Esophagus squamous epithelium (tissue), 5 donors: Measurements from ENCODE around the gene RTL1. TPM values are rescaled to one million over a fixed set of nuclear protein-coding genes. Genes with fewer than 3 reads are reported as not detected.

Source experiments
- DNase-seq: peaks from one replicate; lab custom pipeline; 2025; lab: John Stamatoyannopoulos, UW
- H3K27ac ChIP-seq, 4 donors: fragments of 200-600 bp; sonication (generic); one replicate each; pipeline ENCODE4 v1.5.1; 2016 to 2019; ENCODE audit warnings: mild to moderate bottlenecking in 1 of 4
- H3K27me3 ChIP-seq, 4 donors: fragments of 200-600 bp; sonication (generic); 1 replicate in 3 of 4; 2 replicates in 1 of 4; pipeline versions ENCODE4 v1.5.1 to v1.6.0; 2017 to 2021; ENCODE audit warnings: antibody characterized with exemption in 1 of 4
- H3K36me3 ChIP-seq, 3 donors: fragments of 200-600 bp; sonication (generic); one replicate each; pipeline ENCODE4 v1.5.1; 2016 to 2019
- H3K4me1 ChIP-seq, 3 donors: fragments of 200-600 bp; sonication (generic); one replicate each; pipeline ENCODE4 v1.5.1; 2017 to 2019
- H3K4me3 ChIP-seq, 4 donors: fragments of 200-600 bp; sonication (generic); 1 replicate in 3 of 4; 2 replicates in 1 of 4; pipeline ENCODE4 v1.5.1; 2016 to 2019; ENCODE audit warnings: mild to moderate bottlenecking in 2 of 4, moderate library complexity in 1 of 4
- H3K9me3 ChIP-seq, 3 donors: fragments of 200-600 bp; sonication (generic); one replicate each; pipeline ENCODE4 v1.5.1; 2016 to 2019
- POLR2A ChIP-seq, 4 donors: fragments of 450-650 bp; IDR thresholded peaks; one replicate each; pipeline ENCODE4 v1.6.1; 2017; ENCODE audit warnings: antibody characterized with exemption in 4 of 4, mild to moderate bottlenecking in 4 of 4, moderate library complexity in 3 of 4
- WGBS, 2 donors: methylation state at CpG; one replicate each; pipeline ENCODE4 v1.1.5; 2018; 5-methylcytosine and 5-hydroxymethylcytosine counted together
- intact Hi-C: fragments of 100-400 bp; cut with DNase I; formaldehyde crosslinking; loops from one replicate; pipeline ENCODE4 v1.15.0; 2022
- total RNA-seq, 4 donors: library from RNA; depleted of rRNA; stranded (reverse); fragments of >200 nt; gene quantifications; one replicate each; pipeline ENCODE4 v1.1.0, GENCODE V29; 2016
- TF ChIP-seq, protein P1 (sequence below), 6 experiments: fragments of 450-650 bp in 4 of 6; fragments of 200-600 bp in 2 of 6; sonication (generic) in 2 of 6; IDR thresholded peaks; one replicate each; pipeline ENCODE4 v1.5.1; 2016 to 2019; ENCODE audit warnings: antibody characterized with exemption in 6 of 6, mild to moderate bottlenecking in 4 of 6, moderate library complexity in 4 of 6
- donor health status: DM: yes; HTN: yes; CAD: no.

The RTL1 gene
- total RNA-seq, 4 donors from 2014 or later = not detected

DNA sequence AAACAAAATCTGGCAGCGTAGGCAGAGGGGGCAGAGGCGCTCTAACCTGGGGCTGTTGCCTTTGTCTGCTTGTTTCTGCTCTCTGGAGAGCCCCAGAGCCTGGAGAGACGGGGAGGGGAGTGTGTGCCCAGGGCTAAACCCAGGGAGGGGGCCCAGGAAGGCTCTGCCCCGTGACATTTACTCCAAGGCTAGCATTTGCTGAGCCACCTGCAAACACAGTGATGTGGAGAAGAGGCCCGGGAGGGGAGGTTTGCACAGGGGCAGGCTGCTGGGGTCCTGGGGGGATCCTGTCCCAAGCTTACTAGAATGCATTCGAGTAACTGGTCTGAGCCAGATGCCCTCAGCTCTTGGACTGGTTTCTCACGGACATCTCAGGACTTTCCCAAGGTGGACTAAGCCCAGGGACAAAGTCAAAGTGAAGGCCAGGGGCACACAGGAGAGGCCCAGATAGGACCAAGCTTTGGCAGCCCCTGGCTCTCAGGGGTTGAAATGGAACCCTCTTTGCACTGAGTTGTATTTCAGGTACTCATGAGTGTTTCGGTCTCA is 65.6 kb downstream of the RTL1 start:
- Histone ChIP-seq H3K4me1 (peaks cover 0 to 3% (median 0%) of the 10 kb centered on the region in 3 donors), H3K27me3 (peaks cover 0 to 23% (median 0%) of the 10 kb centered on the region in 4 donors), H3K9me3 (no peaks in the 10 kb centered on the region), H3K36me3 (no peaks in the 10 kb centered on the region), H3K27ac (no peak overlapping the region), H3K4me3 (no peak overlapping the region)
- no peak for DNase-seq
- TF ChIP-seq, protein P1, sequence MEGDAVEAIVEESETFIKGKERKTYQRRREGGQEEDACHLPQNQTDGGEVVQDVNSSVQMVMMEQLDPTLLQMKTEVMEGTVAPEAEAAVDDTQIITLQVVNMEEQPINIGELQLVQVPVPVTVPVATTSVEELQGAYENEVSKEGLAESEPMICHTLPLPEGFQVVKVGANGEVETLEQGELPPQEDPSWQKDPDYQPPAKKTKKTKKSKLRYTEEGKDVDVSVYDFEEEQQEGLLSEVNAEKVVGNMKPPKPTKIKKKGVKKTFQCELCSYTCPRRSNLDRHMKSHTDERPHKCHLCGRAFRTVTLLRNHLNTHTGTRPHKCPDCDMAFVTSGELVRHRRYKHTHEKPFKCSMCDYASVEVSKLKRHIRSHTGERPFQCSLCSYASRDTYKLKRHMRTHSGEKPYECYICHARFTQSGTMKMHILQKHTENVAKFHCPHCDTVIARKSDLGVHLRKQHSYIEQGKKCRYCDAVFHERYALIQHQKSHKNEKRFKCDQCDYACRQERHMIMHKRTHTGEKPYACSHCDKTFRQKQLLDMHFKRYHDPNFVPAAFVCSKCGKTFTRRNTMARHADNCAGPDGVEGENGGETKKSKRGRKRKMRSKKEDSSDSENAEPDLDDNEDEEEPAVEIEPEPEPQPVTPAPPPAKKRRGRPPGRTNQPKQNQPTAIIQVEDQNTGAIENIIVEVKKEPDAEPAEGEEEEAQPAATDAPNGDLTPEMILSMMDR (IDR thresholded peaks at IDR 0.05) = no peak
- TF ChIP-seq POLR2A (IDR thresholded peaks at IDR 0.05) = no peak
- 84 to 91% methylated on average over 3 to 7 of the region's 8 CpGs for WGBS, 2 donors
- intact Hi-C loops = no loop called here

DNA sequence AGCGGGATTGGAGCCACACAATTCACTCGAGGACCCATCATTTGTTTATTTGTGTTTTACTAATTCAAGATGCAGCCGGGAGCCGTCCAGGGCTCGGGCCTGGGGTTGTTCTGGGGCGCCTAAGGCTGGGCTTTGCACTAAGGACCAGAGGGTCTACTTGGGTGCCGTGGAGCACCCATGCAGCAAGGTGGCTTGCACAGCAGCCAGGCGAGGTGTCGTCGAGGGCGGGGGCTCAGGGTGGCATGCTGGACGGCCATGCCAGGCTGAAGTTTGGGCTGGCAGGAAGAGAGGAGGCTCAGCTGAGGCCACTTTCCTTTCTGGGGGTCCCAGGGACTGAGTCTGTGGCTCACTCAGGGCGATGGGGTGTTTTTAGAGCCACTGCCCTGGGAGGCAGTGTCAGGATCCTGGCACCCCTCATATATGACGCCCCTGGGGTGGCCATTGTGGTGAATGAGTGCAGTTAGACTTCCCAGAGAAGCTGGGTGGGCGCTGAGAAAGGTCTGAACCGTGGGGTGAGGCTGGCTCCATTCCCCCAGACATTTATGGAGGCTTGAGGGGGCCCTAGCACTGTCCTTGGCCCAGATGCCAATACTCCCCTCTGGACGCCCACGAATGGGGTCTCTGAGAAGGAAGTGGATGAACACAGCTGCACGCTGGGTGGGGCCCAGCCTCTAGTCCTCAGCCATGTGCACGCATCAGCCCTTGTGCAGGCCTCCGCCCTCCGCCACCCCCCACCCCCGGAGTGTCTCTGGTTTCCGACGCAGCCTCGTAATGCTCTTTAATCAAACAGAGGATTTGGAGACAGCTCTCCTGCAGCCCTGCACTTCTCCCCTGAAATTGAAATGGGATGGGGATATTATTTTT is 66.3 kb downstream of the RTL1 start:
- H3K4me1 ChIP-seq = no peaks in the 10 kb centered on the region
- peaks cover 0 to 28% (median 0%) of the 10 kb centered on the region in 4 donors for H3K27me3 ChIP-seq
- intact Hi-C loops = no loop called here
- no peak for DNase-seq
- WGBS, 2 donors = 40 to 69% methylated on average over 8 to 15 of the region's 26 CpGs
- no peak overlapping the region for H3K4me3 ChIP-seq
- no peak for TF ChIP-seq POLR2A (IDR thresholded peaks at IDR 0.05)
- TF ChIP-seq, protein P1 (IDR thresholded peaks at IDR 0.05) = no peak
- no peaks in the 10 kb centered on the region for H3K9me3 ChIP-seq
- peak overlapping the region in 1 of 4 donors; percentile 6 for H3K27ac ChIP-seq
- no peaks in the 10 kb centered on the region for H3K36me3 ChIP-seq

DNA sequence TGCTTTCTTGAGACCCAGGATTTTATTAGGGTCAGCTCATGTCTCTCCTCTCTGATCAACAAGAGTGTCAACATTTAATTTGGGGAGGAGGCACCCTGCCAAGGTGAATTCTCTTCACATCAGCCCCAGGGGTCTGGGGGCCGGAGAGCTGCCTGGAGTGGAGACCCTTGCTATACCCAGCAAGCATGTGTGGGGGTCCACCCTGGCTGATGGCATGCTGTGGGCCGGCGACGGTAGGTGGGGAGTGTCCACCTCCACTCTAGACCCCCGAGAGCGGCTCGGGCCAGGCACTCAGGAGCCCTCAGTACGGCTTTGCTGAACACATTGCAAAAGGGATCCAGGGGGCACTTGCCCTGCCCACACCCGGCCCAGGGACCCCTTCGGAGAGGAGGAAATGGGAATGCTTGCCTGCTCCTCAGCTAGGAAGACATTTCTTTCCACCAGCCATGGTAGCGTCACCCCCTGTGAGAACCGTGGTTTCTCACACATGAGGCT is 67.2 kb downstream of the RTL1 start:
- no peak overlapping the region for H3K27ac ChIP-seq
- intact Hi-C loops = no loop called here
- TF ChIP-seq, protein P1 (IDR thresholded peaks at IDR 0.05) = no peak
- TF ChIP-seq POLR2A (IDR thresholded peaks at IDR 0.05) = no peak
- H3K36me3 ChIP-seq = no peaks in the 10 kb centered on the region
- 72 to 100% methylated on average over 3 to 11 of the region's 12 CpGs for WGBS, 2 donors
- DNase-seq = no peak
- peaks cover 0 to 34% (median 0%) of the 10 kb centered on the region in 4 donors for H3K27me3 ChIP-seq
- H3K9me3 ChIP-seq = no peaks in the 10 kb centered on the region
- H3K4me1 ChIP-seq = no peaks in the 10 kb centered on the region
- H3K4me3 ChIP-seq = no peak overlapping the region

DNA sequence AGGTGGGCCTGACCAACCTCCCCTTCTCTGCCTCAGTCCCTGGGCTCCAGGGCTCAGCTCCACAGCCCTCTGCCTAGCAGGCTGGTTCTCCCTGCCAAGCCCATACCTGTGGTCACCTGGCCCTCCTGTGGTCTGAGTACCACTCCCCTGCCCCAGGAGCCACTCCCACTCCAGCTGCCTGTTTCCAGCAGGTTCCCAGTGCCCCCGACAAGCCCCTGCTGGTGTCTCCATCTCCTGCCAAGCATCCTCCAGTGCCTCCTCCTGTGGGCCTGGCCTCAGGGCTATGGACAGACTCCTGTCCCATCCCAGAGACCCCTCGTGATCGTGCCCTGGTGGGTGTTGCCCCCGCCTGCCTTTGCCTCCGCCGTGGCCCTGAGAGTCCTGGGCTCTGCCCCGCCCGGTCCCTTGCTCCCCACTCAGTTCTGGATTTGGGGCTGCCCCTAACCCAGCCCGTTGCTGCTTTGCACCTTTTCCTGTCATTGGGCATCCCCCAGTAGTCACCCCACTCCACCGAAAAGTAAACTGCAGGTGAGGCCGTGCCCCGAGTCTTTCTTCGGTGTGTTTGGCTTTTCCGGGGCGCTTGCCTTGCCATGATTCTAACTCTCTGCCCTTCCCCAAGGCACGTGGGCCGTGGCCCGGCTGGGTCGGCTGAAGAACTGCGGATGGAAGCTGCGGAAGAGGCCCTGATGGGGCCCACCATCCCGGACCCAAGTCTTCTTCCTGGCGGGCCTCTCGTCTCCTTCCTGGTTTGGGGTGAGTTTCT is 67.8 kb downstream of the RTL1 start:
- Histone ChIP-seq H3K4me3 (no peak overlapping the region), H3K27me3 (peaks cover 0 to 34% (median 0%) of the 10 kb centered on the region in 4 donors), H3K4me1 (peaks cover 0 to 3% (median 0%) of the 10 kb centered on the region in 3 donors), H3K9me3 (no peaks in the 10 kb centered on the region), H3K36me3 (no peaks in the 10 kb centered on the region), H3K27ac (no peak overlapping the region)
- intact Hi-C loops = no loop called here
- no peak for DNase-seq
- no peak for TF ChIP-seq POLR2A (IDR thresholded peaks at IDR 0.05)
- TF ChIP-seq, protein P1 (IDR thresholded peaks at IDR 0.05) = no peak
- 86% methylated on average over 24 of the region's 24 CpGs; no CpG with 5 or more reads in 1 of the 2 donors for WGBS, 2 donors
